Measurements from ENCODE around the gene IKZF4.

IKZF4 gene

DNA sequence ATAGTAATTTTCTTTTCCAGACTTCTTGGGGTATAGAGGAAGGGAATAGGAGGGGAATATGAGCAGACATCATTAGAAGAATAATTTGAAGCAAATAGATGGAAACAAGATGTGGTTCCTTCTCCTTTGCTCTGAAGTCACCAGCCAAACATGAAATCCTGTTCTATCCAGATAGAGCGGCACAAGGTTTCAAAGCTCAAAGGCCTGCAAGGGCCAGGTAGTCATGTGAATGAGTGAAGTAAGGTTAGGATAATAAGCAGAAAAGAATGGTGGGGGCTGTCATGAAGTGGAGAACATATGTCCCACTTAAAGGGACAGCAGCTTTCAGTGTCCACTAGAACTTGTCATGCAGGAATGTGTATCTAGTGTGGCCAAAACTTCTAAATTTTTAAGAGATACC, 2.5 kb upstream of the IKZF4 start:
- Histone ChIP-seq H3K4me1 (ENCODE audit: control insufficient read depth, insufficient read depth, low read length) (peaks cover 27% of the 10 kb centered on the region), H3K9me3 (ENCODE audit: control insufficient read depth, insufficient read depth, low read depth, low read length) (no peaks in the 10 kb centered on the region), H3K36me3 (ENCODE audit: control insufficient read depth, insufficient read depth, low read length) (peaks cover 5% of the 10 kb centered on the region; the same call in 1 of the 2 replicates), H3K9ac (ENCODE audit: low read length) (no peak overlapping the region), H3K4me3 (ENCODE audit: low read depth, low read length) (no peak overlapping the region), H3K27me3 (ENCODE audit: control insufficient read depth, insufficient read depth, low read length) (no peaks in the 10 kb centered on the region), H3K27ac (ENCODE audit: low read depth, low read length) (no peak overlapping the region)

DNA sequence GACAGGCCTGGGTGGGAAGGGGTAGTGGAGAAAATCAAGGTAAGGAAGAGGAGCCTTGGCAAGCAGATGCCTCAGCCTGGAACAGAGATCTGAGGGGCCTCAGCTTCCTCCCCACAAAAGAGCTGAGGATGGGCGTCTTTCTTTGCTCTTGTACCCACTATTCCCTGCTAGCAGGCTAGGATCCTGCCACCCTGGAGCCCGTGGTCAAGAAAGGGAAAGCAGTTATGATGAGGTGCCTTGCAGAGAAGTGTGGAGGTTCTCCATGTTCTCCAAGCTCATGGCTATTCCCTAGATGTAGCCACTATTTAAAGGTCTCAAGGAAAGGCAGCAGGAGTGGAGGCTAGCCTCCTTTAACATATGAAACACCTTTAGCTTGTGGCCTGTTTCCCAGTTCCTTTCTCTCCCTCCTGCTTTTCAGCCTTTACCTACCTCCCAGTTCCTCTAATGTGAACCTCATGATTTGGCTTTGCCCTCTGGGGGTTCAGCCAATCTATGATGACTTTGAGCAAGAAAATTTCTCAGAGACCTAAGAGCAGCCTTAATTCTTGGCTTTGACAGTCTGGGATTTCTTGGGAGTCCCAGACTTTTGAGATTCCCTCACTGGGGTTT, 1.1 kb downstream of the IKZF4 start:
- Histone ChIP-seq H3K4me3 (ENCODE audit: low read depth, low read length) (peak overlapping the region; percentile 55), H3K4me1 (ENCODE audit: control insufficient read depth, insufficient read depth, low read length) (peaks cover 27% of the 10 kb centered on the region), H3K27ac (ENCODE audit: low read depth, low read length) (no peak overlapping the region), H3K27me3 (ENCODE audit: control insufficient read depth, insufficient read depth, low read length) (no peaks in the 10 kb centered on the region), H3K36me3 (ENCODE audit: control insufficient read depth, insufficient read depth, low read length) (peaks cover 18% of the 10 kb centered on the region; the same call in 1 of the 2 replicates), H3K9ac (ENCODE audit: low read length) (no peak overlapping the region), H3K9me3 (ENCODE audit: control insufficient read depth, insufficient read depth, low read depth, low read length) (no peaks in the 10 kb centered on the region)

DNA sequence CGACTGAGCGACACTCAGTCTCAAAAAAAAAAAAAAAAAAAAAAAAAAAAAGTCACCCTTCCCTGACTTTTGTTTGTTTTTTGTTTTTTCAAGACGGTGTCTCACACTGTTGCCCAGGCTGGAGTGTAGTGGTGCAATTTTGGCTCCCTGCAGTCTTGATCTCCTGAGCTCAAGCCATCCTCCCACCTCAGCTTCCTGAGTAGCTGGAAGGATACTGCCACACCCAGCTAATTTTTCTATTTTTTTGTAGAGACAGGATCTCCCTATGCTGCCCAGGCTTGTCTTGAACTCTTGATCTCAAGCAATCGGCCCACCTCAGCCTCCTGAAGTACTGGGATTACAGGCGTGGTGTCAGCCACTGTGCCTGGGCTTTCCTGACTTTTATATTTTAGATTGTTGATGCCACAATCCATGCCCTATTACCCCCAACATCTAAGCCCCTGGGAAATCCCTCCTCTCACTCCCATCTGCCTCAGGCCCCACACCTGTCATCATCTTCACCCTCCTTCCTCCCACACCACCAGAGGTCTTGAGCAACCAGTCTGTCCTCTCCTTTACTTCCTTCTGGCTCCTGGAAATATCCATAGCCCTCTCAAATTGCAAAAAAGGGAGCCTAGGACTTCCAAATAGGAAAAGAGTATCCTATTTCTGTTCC, 7.8 kb downstream of the IKZF4 start:
- Histone ChIP-seq H3K27ac (ENCODE audit: low read depth, low read length) (no peak overlapping the region), H3K9ac (ENCODE audit: low read length) (no peak overlapping the region), H3K9me3 (ENCODE audit: control insufficient read depth, insufficient read depth, low read depth, low read length) (no peaks in the 10 kb centered on the region), H3K4me1 (ENCODE audit: control insufficient read depth, insufficient read depth, low read length) (no peaks in the 10 kb centered on the region), H3K36me3 (ENCODE audit: control insufficient read depth, insufficient read depth, low read length) (peaks cover 46% of the 10 kb centered on the region), H3K27me3 (ENCODE audit: control insufficient read depth, insufficient read depth, low read length) (no peaks in the 10 kb centered on the region), H3K4me3 (ENCODE audit: low read depth, low read length) (no peak overlapping the region)

DNA sequence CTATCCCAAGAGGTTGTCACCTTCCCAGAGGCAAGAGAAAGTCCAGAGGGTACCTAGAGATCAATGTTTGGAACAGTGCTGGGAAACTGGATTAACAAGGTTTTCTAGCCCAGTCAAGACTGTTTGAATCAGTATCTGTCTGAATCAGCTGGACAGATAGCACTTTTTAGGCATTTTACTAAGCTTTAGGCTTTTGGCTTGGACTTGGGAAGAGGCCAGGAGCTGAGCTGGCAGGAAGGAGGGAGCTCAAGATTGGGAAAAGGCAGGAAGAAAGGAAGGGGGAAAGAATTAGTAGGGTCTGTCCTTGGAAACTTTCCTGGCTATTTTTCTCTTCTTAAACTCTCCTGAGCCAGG, 8.3 kb downstream of the IKZF4 start:
- H3K27me3 ChIP-seq (ENCODE audit: control insufficient read depth, insufficient read depth, low read length): no peaks in the 10 kb centered on the region
- H3K36me3 ChIP-seq (ENCODE audit: control insufficient read depth, insufficient read depth, low read length): peaks cover 46% of the 10 kb centered on the region
- H3K9me3 ChIP-seq (ENCODE audit: control insufficient read depth, insufficient read depth, low read depth, low read length): no peaks in the 10 kb centered on the region
- H3K9ac ChIP-seq (ENCODE audit: low read length): no peak overlapping the region
- H3K4me3 ChIP-seq (ENCODE audit: low read depth, low read length): no peak overlapping the region
- no peaks in the 10 kb centered on the region for H3K4me1 ChIP-seq (ENCODE audit: control insufficient read depth, insufficient read depth, low read length)
- H3K27ac ChIP-seq (ENCODE audit: low read depth, low read length): no peak overlapping the region

DNA sequence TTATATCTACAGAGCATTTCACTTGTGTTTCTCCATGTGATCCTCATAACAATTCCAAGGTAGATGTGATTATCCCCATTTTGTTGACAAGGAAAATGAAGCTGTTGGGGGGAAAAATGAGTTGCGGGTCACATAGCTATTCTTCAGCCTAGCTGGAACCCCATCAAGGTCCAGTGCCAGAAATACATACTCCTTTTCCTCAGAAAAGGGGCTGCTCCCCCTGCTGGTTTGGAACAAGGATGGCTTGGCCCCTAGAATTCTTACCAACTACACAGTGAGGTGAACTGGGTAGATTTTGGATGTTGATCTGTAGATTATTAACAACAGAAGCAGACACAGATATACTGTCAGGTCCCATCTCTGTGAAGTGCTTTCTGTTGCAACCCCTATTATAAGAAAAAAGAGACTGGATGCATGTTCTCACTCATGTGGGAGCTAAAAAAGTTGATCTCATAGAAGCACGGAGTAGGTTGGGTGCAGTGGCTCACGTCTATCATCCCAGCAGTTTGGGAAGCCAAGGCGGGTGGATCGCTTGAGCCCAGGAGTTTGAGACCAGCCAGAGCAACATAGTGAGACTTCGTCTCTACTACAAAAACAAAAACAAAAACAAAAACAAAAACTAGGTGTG, 8.9 kb downstream of the IKZF4 start:
- Histone ChIP-seq H3K27ac (ENCODE audit: low read depth, low read length) (no peak overlapping the region), H3K4me1 (ENCODE audit: control insufficient read depth, insufficient read depth, low read length) (no peaks in the 10 kb centered on the region), H3K27me3 (ENCODE audit: control insufficient read depth, insufficient read depth, low read length) (no peaks in the 10 kb centered on the region), H3K9ac (ENCODE audit: low read length) (no peak overlapping the region), H3K4me3 (ENCODE audit: low read depth, low read length) (no peak overlapping the region), H3K36me3 (ENCODE audit: control insufficient read depth, insufficient read depth, low read length) (peaks cover 48% of the 10 kb centered on the region), H3K9me3 (ENCODE audit: control insufficient read depth, insufficient read depth, low read depth, low read length) (no peaks in the 10 kb centered on the region)

DNA sequence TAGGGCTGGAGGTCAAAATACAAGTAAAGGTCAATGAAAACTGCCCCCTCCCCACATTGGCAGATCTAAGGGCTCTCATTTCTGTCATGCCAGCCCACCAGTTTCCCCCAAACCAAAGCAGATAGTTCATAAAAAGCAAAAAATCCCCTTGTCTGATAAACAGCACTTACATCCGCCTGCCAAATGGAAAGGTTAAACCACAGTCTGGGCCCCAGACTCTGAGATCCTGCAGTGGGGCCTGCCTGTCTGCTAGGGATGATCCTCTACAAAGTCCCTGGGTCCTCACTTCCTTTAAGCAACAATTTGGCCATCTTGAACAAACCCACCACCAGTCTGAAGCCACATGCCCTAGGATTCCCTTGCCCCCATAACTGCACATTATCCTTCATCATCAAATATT, 11.1 kb downstream of the IKZF4 start:
- Histone ChIP-seq H3K36me3 (ENCODE audit: control insufficient read depth, insufficient read depth, low read length) (peaks cover 55% of the 10 kb centered on the region), H3K27me3 (ENCODE audit: control insufficient read depth, insufficient read depth, low read length) (no peaks in the 10 kb centered on the region), H3K9ac (ENCODE audit: low read length) (no peak overlapping the region), H3K4me3 (ENCODE audit: low read depth, low read length) (no peak overlapping the region), H3K27ac (ENCODE audit: low read depth, low read length) (no peak overlapping the region), H3K4me1 (ENCODE audit: control insufficient read depth, insufficient read depth, low read length) (no peaks in the 10 kb centered on the region), H3K9me3 (ENCODE audit: control insufficient read depth, insufficient read depth, low read depth, low read length) (no peaks in the 10 kb centered on the region)

DNA sequence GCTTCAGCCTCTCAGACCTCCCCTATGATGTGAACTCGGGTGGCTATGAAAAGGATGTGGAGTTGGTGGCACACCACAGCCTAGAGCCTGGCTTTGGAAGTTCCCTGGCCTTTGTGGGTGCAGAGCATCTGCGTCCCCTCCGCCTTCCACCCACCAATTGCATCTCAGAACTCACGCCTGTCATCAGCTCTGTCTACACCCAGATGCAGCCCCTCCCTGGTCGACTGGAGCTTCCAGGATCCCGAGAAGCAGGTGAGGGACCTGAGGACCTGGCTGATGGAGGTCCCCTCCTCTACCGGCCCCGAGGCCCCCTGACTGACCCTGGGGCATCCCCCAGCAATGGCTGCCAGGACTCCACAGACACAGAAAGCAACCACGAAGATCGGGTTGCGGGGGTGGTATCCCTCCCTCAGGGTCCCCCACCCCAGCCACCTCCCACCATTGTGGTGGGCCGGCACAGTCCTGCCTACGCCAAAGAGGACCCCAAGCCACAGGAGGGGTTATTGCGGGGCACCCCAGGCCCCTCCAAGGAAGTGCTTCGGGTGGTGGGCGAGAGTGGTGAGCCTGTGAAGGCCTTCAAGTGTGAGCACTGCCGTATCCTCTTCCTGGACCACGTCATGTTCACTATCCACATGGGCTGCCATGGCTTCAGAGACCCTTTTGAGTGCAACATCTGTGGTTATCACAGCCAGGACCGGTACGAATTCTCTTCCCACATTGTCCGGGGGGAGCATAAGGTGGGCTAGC, 13.9 kb downstream of the IKZF4 start:
- Histone ChIP-seq H3K4me3 (ENCODE audit: low read depth, low read length) (no peak overlapping the region), H3K9me3 (ENCODE audit: control insufficient read depth, insufficient read depth, low read depth, low read length) (no peaks in the 10 kb centered on the region), H3K4me1 (ENCODE audit: control insufficient read depth, insufficient read depth, low read length) (no peaks in the 10 kb centered on the region), H3K27ac (ENCODE audit: low read depth, low read length) (no peak overlapping the region), H3K9ac (ENCODE audit: low read length) (no peak overlapping the region), H3K27me3 (ENCODE audit: control insufficient read depth, insufficient read depth, low read length) (no peaks in the 10 kb centered on the region), H3K36me3 (ENCODE audit: control insufficient read depth, insufficient read depth, low read length) (peaks cover 39% of the 10 kb centered on the region)

DNA sequence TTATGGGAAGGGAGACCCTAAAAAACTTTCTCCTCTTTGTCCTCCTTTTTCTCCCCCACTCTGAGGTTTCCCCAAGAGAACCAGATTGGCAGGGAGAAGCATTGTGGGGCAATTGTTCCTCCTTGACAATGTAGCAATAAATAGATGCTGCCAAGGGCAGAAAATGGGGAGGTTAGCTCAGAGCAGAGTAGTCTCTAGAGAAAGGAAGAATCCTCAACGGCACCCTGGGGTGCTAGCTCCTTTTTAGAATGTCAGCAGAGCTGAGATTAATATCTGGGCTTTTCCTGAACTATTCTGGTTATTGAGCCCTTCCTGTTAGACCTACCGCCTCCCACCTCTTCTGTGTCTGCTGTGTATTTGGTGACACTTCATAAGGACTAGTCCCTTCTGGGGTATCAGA, 16.3 kb downstream of the IKZF4 start:
- no peaks in the 10 kb centered on the region for H3K9me3 ChIP-seq (ENCODE audit: control insufficient read depth, insufficient read depth, low read depth, low read length)
- no peak overlapping the region for H3K27ac ChIP-seq (ENCODE audit: low read depth, low read length)
- peaks cover 3% of the 10 kb centered on the region; the same call in 1 of the 2 replicates for H3K4me1 ChIP-seq (ENCODE audit: control insufficient read depth, insufficient read depth, low read length)
- H3K36me3 ChIP-seq (ENCODE audit: control insufficient read depth, insufficient read depth, low read length): peaks cover 35% of the 10 kb centered on the region
- H3K4me3 ChIP-seq (ENCODE audit: low read depth, low read length): no peak overlapping the region
- H3K27me3 ChIP-seq (ENCODE audit: control insufficient read depth, insufficient read depth, low read length): no peaks in the 10 kb centered on the region
- H3K9ac ChIP-seq (ENCODE audit: low read length): no peak overlapping the region

DNA sequence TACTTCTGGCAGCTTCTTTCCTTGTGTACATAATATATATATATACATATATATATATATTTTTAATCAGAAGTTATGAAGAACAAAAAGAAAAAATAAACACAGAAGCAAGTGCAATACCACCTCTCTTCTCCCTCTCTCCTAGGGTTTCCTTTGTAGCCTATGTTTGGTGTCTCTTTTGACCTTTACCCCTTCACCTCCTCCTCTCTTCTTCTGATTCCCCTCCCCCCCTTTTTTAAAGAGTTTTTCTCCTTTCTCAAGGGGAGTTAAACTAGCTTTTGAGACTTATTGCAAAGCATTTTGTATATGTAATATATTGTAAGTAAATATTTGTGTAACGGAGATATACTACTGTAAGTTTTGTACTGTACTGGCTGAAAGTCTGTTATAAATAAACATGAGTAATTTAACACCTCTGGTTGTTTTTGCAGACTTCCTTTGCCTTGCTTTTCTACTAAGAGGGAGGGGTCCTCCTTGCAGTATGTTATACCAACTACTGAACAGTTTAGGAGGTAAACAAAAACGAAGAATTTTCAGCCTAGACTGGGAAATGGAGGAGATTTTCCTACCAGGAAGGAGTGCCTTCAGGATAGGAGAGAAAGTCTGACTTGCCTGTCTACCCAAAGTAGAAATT, 17.3 kb downstream of the IKZF4 start:
- Histone ChIP-seq H3K9me3 (ENCODE audit: control insufficient read depth, insufficient read depth, low read depth, low read length) (no peaks in the 10 kb centered on the region), H3K4me1 (ENCODE audit: control insufficient read depth, insufficient read depth, low read length) (peaks cover 8% of the 10 kb centered on the region; the same call in 1 of the 2 replicates), H3K4me3 (ENCODE audit: low read depth, low read length) (no peak overlapping the region), H3K27me3 (ENCODE audit: control insufficient read depth, insufficient read depth, low read length) (no peaks in the 10 kb centered on the region), H3K9ac (ENCODE audit: low read length) (no peak overlapping the region), H3K27ac (ENCODE audit: low read depth, low read length) (no peak overlapping the region), H3K36me3 (ENCODE audit: control insufficient read depth, insufficient read depth, low read length) (peaks cover 33% of the 10 kb centered on the region)

DNA sequence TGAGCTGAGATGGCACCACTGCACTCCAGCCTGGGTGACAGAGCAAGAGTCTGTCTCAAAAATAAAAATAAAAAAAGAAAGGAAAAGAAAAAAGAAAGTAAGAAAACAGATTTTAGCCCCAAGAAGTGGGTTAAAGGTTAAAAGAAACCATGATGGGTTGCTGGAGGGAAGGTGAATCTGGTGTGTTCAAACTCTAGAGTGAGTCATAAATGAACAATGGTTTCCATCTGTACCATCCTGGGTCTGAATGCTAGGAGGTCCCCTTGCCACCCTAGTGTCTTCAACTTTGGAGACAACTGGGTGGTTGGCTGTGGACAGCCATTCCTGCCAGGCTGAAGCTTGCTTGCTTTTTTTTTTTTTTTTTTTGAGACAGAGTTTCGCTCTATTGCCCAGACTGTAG, 19.3 kb downstream of the IKZF4 start:
- Histone ChIP-seq H3K27ac (ENCODE audit: low read depth, low read length) (no peak overlapping the region), H3K4me3 (ENCODE audit: low read depth, low read length) (no peak overlapping the region), H3K9me3 (ENCODE audit: control insufficient read depth, insufficient read depth, low read depth, low read length) (no peaks in the 10 kb centered on the region), H3K9ac (ENCODE audit: low read length) (no peak overlapping the region), H3K4me1 (ENCODE audit: control insufficient read depth, insufficient read depth, low read length) (peaks cover 8% of the 10 kb centered on the region; the same call in 1 of the 2 replicates), H3K36me3 (ENCODE audit: control insufficient read depth, insufficient read depth, low read length) (peaks cover 41% of the 10 kb centered on the region), H3K27me3 (ENCODE audit: control insufficient read depth, insufficient read depth, low read length) (no peaks in the 10 kb centered on the region)

All from HUES6 (cell line).